Right renal pelvis (tissue), 4 donors: Measurements from ENCODE around the gene C1QL1. TPM values are rescaled to one million over a fixed set of nuclear protein-coding genes. Genes with fewer than 3 reads are reported as not detected.
A peak's percentile ranks its signal among the peaks of the same experiment; 100 is the strongest.
"Not testable (repeated sequence)": the region's sequence is repeated elsewhere in the genome, so short reads cannot be mapped to it uniquely, and the experiment has no call there.

Source experiments
- DNase-seq, 4 donors: peaks; one replicate each; pipeline ENCODE4 v3.0.0-alpha.2; 2013; ENCODE audit warnings: low read depth in 4 of 4, low spot score in 3 of 4, missing footprints in 1 of 4
- polyA plus RNA-seq, 4 donors: library from polyadenylated mRNA; unstranded; fragments of 120-200 nt; gene quantifications; one replicate each; pipeline ENCODE4 v1.2.1, GENCODE V29; 2013; ENCODE audit not compliant: insufficient read length in 4 of 4

Gene C1QL1
- polyA plus RNA-seq, 4 donors, result 1.7 to 4.0 (median 2.1) TPM

- no peak for DNase-seq
Measured at GRCh38 chr17:44966348-44967025, 1.6 kb downstream of the C1QL1 start.

- no peak for DNase-seq
Measured at GRCh38 chr17:44965481-44966234, 2.4 kb downstream of the C1QL1 start.

- DNase-seq, result no peak
Measured at GRCh38 chr17:44961921-44962350, 6.2 kb downstream of the C1QL1 start.

- no peak for DNase-seq
Measured at GRCh38 chr17:44960691-44961090, 7.4 kb downstream of the C1QL1 start.

GRCh38 chr17:44959821-44960531, 8.1 kb downstream of the C1QL1 start:
- no peak for DNase-seq

GRCh38 chr17:44956998-44957981, 10.8 kb downstream of the C1QL1 start:
- no peak for DNase-seq

- no peak for DNase-seq
Measured at GRCh38 chr17:44955674-44956425, 12.3 kb downstream of the C1QL1 start.

- no peak for DNase-seq
Measured at GRCh38 chr17:44952946-44953475, 15.1 kb downstream of the C1QL1 start.

- no peak for DNase-seq
Measured at GRCh38 chr17:44948315-44948795, 19.7 kb downstream of the C1QL1 start.

GRCh38 chr17:44947461-44948314, 20.4 kb downstream of the C1QL1 start, which contains the start of gene KIF18B:
Gene KIF18B (minus strand): TSS chr17:44947773. CDS start chr17:44936344, 11,429 bp downstream.
- peak; percentile 76 to 88 (median 86) for DNase-seq

- DNase-seq, result not testable (repeated sequence)
Measured at GRCh38 chr17:44945652-44946051, 22.5 kb downstream of the C1QL1 start.

GRCh38 chr17:44942456-44942855, 25.6 kb downstream of the C1QL1 start:
- DNase-seq, result no peak

- DNase-seq, result no peak
Measured at GRCh38 chr17:44941712-44942331, 26.3 kb downstream of the C1QL1 start.

GRCh38 chr17:44940768-44941167, 27.3 kb downstream of the C1QL1 start:
- no peak for DNase-seq

- no peak for DNase-seq
Measured at GRCh38 chr17:44940317-44940716, 27.8 kb downstream of the C1QL1 start.

- DNase-seq, result no peak
Measured at GRCh38 chr17:44935116-44935515, 33.0 kb downstream of the C1QL1 start.

GRCh38 chr17:44934745-44935105, 33.4 kb downstream of the C1QL1 start:
- DNase-seq, result no peak
